ENCODE measurements around the gene NRP1.

Gene NRP1

GRCh38 chr10:33288127-33288526 lies 46.3 kb downstream of the NRP1 start:
- DNase-seq, result no peak

GRCh38 chr10:33287112-33287511 lies 47.4 kb downstream of the NRP1 start:
- DNase-seq, result no peak

- no peak for DNase-seq
These were observed 48.1 kb downstream of the NRP1 start for GRCh38 chr10:33286157-33286934.

GRCh38 chr10:33284945-33285344 lies 49.5 kb downstream of the NRP1 start:
- DNase-seq, result no peak

- no peak for DNase-seq
These were observed 54.5 kb downstream of the NRP1 start for GRCh38 chr10:33279811-33280602.

- no peak for DNase-seq
These were observed 55.2 kb downstream of the NRP1 start for GRCh38 chr10:33279276-33279675.

GRCh38 chr10:33278198-33278597 lies 56.3 kb downstream of the NRP1 start:
- DNase-seq, result no peak

- no peak for DNase-seq
These were observed 57.3 kb downstream of the NRP1 start for GRCh38 chr10:33277135-33277536.

GRCh38 chr10:33276282-33276923 lies 58.1 kb downstream of the NRP1 start:
- DNase-seq, result no peak

- no peak for DNase-seq
These were observed 60.2 kb downstream of the NRP1 start for GRCh38 chr10:33274096-33274785.

- DNase-seq, result no peak
These were observed 61.0 kb downstream of the NRP1 start for GRCh38 chr10:33273295-33274002.

- DNase-seq, result no peak
These were observed 61.8 kb downstream of the NRP1 start for GRCh38 chr10:33272635-33273034.

- DNase-seq, result no peak
These were observed 62.4 kb downstream of the NRP1 start for GRCh38 chr10:33271969-33272583.

GRCh38 chr10:33270971-33271370 lies 63.5 kb downstream of the NRP1 start:
- DNase-seq, result no peak

GRCh38 chr10:33267708-33268107 lies 66.8 kb downstream of the NRP1 start:
- no peak for DNase-seq

- DNase-seq, result no peak
These were observed 68.8 kb downstream of the NRP1 start for GRCh38 chr10:33265621-33266020.

- no peak for DNase-seq
These were observed 71.0 kb downstream of the NRP1 start for GRCh38 chr10:33263453-33263852.

GRCh38 chr10:33262871-33263270 lies 71.6 kb downstream of the NRP1 start:
- DNase-seq, result no peak

GRCh38 chr10:33260403-33261149 lies 73.9 kb downstream of the NRP1 start:
- DNase-seq, result no peak

GRCh38 chr10:33258967-33259366 lies 75.5 kb downstream of the NRP1 start:
- DNase-seq, result no peak

- DNase-seq, result no peak
These were observed 76.9 kb downstream of the NRP1 start for GRCh38 chr10:33257439-33258080.

Measured in CD4-positive, alpha-beta T cell treated with Interferon gamma for 1 hour (primary cell).